Activated CD8-positive, alpha-beta memory T cell treated with anti-CD3 and anti-CD28 coated beads for 36 hours (primary cell): ENCODE measurements around the gene CLSTN1. TPM values are rescaled to one million over a fixed set of nuclear protein-coding genes. Genes with fewer than 3 reads are reported as not detected.

ENCODE experiments used
- CTCF ChIA-PET: fragments of 350-600 bp; sonication (Branson Sonifier 250); formaldehyde crosslinking; loops from one replicate; lab custom pipeline; 2021; ENCODE audit warnings: antibody characterized with exemption; lab: Charles Lee
- POLR2A ChIA-PET: fragments of 350-600 bp; sonication (Branson Sonifier 250); formaldehyde crosslinking; loops from one replicate; lab custom pipeline; 2021; ENCODE audit warnings: antibody characterized with exemption; lab: Charles Lee
- total RNA-seq, 2 experiments: library from RNA; stranded (reverse); gene quantifications; one replicate each; pipeline ENCODE4 v1.2.3, GENCODE V29; 2021

Gene CLSTN1
- total RNA-seq, 2 experiments from 2014 or later, result 38.8 to 40.8 TPM

GRCh38 chr1:9691108-9691445 is 132.7 kb downstream of the CLSTN1 start:
- ChIA-PET POLR2A (interaction anchor here (0.9 to 1.7 kb wide), 2 partner anchors 27 to 38 kb away, joined by 3 to 4 read pairs; no protein-coding TSS in a partner anchor), CTCF (interaction anchor here (1.1 to 5.1 kb wide), 4 partner anchors 11 to 62 kb away, joined by 3 to 25 read pairs (median 4); partner anchors contain the start of gene PIK3CD)

- POLR2A ChIA-PET, result interaction anchor here (0.6 to 1.7 kb wide), 2 partner anchors 14 to 38 kb away, joined by 3 to 7 read pairs; no protein-coding TSS in a partner anchor
Measured at GRCh38 chr1:9690440-9691107, 133.2 kb downstream of the CLSTN1 start.

GRCh38 chr1:9689971-9690381 is 133.8 kb downstream of the CLSTN1 start:
- POLR2A ChIA-PET, result interaction anchor here (0.6 to 1.7 kb wide), 3 partner anchors 15 to 37 kb away, joined by 3 to 7 read pairs (median 4); no protein-coding TSS in a partner anchor
- CTCF ChIA-PET, result interaction anchor here (0.5 to 5.1 kb wide), 5 partner anchors 12 to 94 kb away, joined by 3 to 25 read pairs (median 3); partner anchors contain the start of gene PIK3CD

More at GRCh38 chr1:9690440-9691107, 133.2 kb downstream of the CLSTN1 start:
- CTCF ChIA-PET, result interaction anchor here (0.5 to 5.1 kb wide), 6 partner anchors 11 to 94 kb away, joined by 3 to 25 read pairs (median 4); partner anchors contain the start of gene PIK3CD

GRCh38 chr1:9689011-9689706 is 134.6 kb downstream of the CLSTN1 start:
- CTCF ChIA-PET, result interaction anchor here (1.2 to 5.1 kb wide), 5 partner anchors 12 to 61 kb away, joined by 3 to 25 read pairs (median 12); partner anchors contain the start of gene PIK3CD
- POLR2A ChIA-PET, result interaction anchor here (1.5 kb wide), 1 partner anchor 34 kb away, joined by 4 read pairs; no protein-coding TSS in a partner anchor

- POLR2A ChIA-PET, result interaction anchor here (1.3 to 1.5 kb wide), 2 partner anchors 33 to 59 kb away, joined by 3 to 4 read pairs; no protein-coding TSS in a partner anchor
- CTCF ChIA-PET, result interaction anchor here (1.2 to 5.1 kb wide), 4 partner anchors 12 to 61 kb away, joined by 3 to 25 read pairs (median 12); partner anchors contain the start of gene PIK3CD
Measured at GRCh38 chr1:9688599-9688998, 135.2 kb downstream of the CLSTN1 start.

GRCh38 chr1:9687874-9688582 is 135.7 kb downstream of the CLSTN1 start:
- ChIA-PET CTCF (interaction anchor here (1.2 to 5.1 kb wide), 5 partner anchors 11 to 60 kb away, joined by 3 to 25 read pairs (median 12); partner anchors contain the start of gene PIK3CD), POLR2A (interaction anchor here (0.6 to 1.4 kb wide), 4 partner anchors 28 to 59 kb away, joined by 3 to 5 read pairs (median 4); no protein-coding TSS in a partner anchor)

GRCh38 chr1:9687120-9687873 is 136.5 kb downstream of the CLSTN1 start:
- CTCF ChIA-PET, result interaction anchor here (0.7 to 5.1 kb wide), 6 partner anchors 26 to 60 kb away, joined by 3 to 25 read pairs (median 8); partner anchors contain the start of gene PIK3CD
- POLR2A ChIA-PET, result interaction anchor here (0.6 to 1.4 kb wide), 7 partner anchors 28 to 58 kb away, joined by 3 to 8 read pairs (median 5); no protein-coding TSS in a partner anchor

GRCh38 chr1:9684801-9685200 is 139.0 kb downstream of the CLSTN1 start:
- CTCF ChIA-PET, result no interaction called here
- POLR2A ChIA-PET, result interaction anchor here (0.6 kb wide), 1 partner anchor 56 kb away, joined by 3 read pairs; no protein-coding TSS in a partner anchor

GRCh38 chr1:9680828-9681227 is 142.9 kb downstream of the CLSTN1 start:
- ChIA-PET CTCF (no interaction called here), POLR2A (interaction anchor here (0.6 kb wide), 1 partner anchor 10 kb away, joined by 3 read pairs; no protein-coding TSS in a partner anchor)

GRCh38 chr1:9680091-9680490 is 143.7 kb downstream of the CLSTN1 start:
- ChIA-PET POLR2A (interaction anchor here (0.6 kb wide), 1 partner anchor 617 kb away, joined by 4 read pairs; no protein-coding TSS in a partner anchor), CTCF (interaction anchor here (0.7 kb wide), 1 partner anchor 11 kb away, joined by 4 read pairs; no protein-coding TSS in a partner anchor)

Other genes with a start within 250 kb of the CLSTN1 start
- gene TMEM201, start 235.1 kb downstream of the CLSTN1 start, total RNA-seq, result 10 to 100 TPM; 34.9 to 35.6 TPM
- gene PIK3CD, start 172.2 kb downstream of the CLSTN1 start, total RNA-seq, result 100 to 1,000 TPM; 150 to 153 TPM
- gene CTNNBIP1, start 86.3 kb upstream of the CLSTN1 start, total RNA-seq, result 1 to 10 TPM; 7.9 to 9.0 TPM
- gene LZIC, start 119.4 kb upstream of the CLSTN1 start, total RNA-seq, result 10 to 100 TPM; 28.7 to 34.0 TPM
- gene NMNAT1, start 119.5 kb upstream of the CLSTN1 start, total RNA-seq, result 10 to 100 TPM; 11.3 to 13.8 TPM
- not detected for gene RBP7, start 173.3 kb upstream of the CLSTN1 start, total RNA-seq
- gene UBE4B, start 209.0 kb upstream of the CLSTN1 start, total RNA-seq, result 10 to 100 TPM; 37.8 to 38.4 TPM